ENCODE data around the gene MAMSTR. TPM values are rescaled to one million over a fixed set of nuclear protein-coding genes. Genes with fewer than 3 reads are reported as not detected.

MAMSTR gene
- total and polyA plus RNA-seq, 9 of the 15 experiments (the other 6 are each of a cell fraction or from before 2014, with no cell fraction given): 0.08 to 1.00 (median 0.40) TPM; not detected in 1

GRCh38 chr19:48741129-48741999 is 21.8 kb upstream of the MAMSTR start (continued):
- TF ChIP-seq MYBL2 (IDR thresholded peaks at IDR 0.05; ENCODE audit: low read depth) (no peak), MYBL2 (CRISPR knock-in tag; IDR thresholded peaks at IDR 0.05; ENCODE audit: borderline replicate concordance) (no peak), E2F6 (IDR thresholded peaks at IDR 0.05; ENCODE audit: borderline replicate concordance in 1 of 2, extremely low read depth in 1 of 2, insufficient read depth in 1 of 2, insufficient read length in 1 of 2, low read depth in 1 of 2, low read length in 1 of 2, poor library complexity in 1 of 2, severe bottlenecking in 1 of 2) (peak in 1 of 2 experiments; percentile 14), JUND (IDR thresholded peaks at IDR 0.05; ENCODE audit: borderline replicate concordance, low read depth, low read length) (peak; percentile 8; the same call in 1 of the 2 replicates), JUND (tag; IDR thresholded peaks at IDR 0.05; ENCODE audit: borderline replicate concordance, low read depth, low read length) (no peak), ZNF280A (IDR thresholded peaks at IDR 0.05; ENCODE audit: low read depth, partially characterized antibody) (no peak)

Measured in K562 (cell line).